SK-N-DZ (cell line): ENCODE results near the gene ZNF212.
A peak's percentile ranks its signal among the peaks of the same experiment; 100 is the strongest.
"Not testable (repeated sequence)": the region's sequence is repeated elsewhere in the genome, so short reads cannot be mapped to it uniquely, and the experiment has no call there.

Source experiments
- DNase-seq: peaks from one replicate; pipeline ENCODE4 v3.0.0-alpha.2; 2015; ENCODE audit warnings: low spot score

Gene ZNF212

GRCh38 chr7:149252378-149252777 lies 12.9 kb downstream of the ZNF212 start:
- no peak for DNase-seq

GRCh38 chr7:149253665-149254064 lies 14.2 kb downstream of the ZNF212 start:
- DNase-seq, result no peak

GRCh38 chr7:149254181-149254858 lies 14.9 kb downstream of the ZNF212 start:
- DNase-seq, result no peak

GRCh38 chr7:149255174-149255573 lies 15.7 kb downstream of the ZNF212 start:
- no peak for DNase-seq

GRCh38 chr7:149256568-149256967 lies 17.1 kb downstream of the ZNF212 start:
- DNase-seq, result no peak

GRCh38 chr7:149257146-149257545 lies 17.7 kb downstream of the ZNF212 start:
- no peak for DNase-seq

- no peak for DNase-seq
Observed at GRCh38 chr7:149261316-149261828, 21.9 kb downstream of the ZNF212 start.

- peak; percentile 84 for DNase-seq
Observed at GRCh38 chr7:149261829-149262617, 22.6 kb downstream of the ZNF212 start, which contains the start of gene ZNF783. Gene ZNF783, plus strand, starts transcription at chr7:149262196. Its CDS starts 138 bp downstream, at chr7:149262334.

GRCh38 chr7:149266451-149266850 lies 27.0 kb downstream of the ZNF212 start:
- DNase-seq, result no peak

GRCh38 chr7:149267733-149268132 lies 28.3 kb downstream of the ZNF212 start:
- DNase-seq, result no peak

- not testable (repeated sequence) for DNase-seq
Observed at GRCh38 chr7:149274424-149274823, 35.0 kb downstream of the ZNF212 start.

- no peak for DNase-seq
Observed at GRCh38 chr7:149277871-149278270, 38.4 kb downstream of the ZNF212 start.

- no peak for DNase-seq
Observed at GRCh38 chr7:149278396-149278795, 38.9 kb downstream of the ZNF212 start.

- DNase-seq, result no peak
Observed at GRCh38 chr7:149279111-149279743, 39.8 kb downstream of the ZNF212 start.

- DNase-seq, result no peak
Observed at GRCh38 chr7:149280151-149280550, 40.7 kb downstream of the ZNF212 start.

GRCh38 chr7:149280661-149281507 lies 41.4 kb downstream of the ZNF212 start:
- DNase-seq, result no peak

GRCh38 chr7:149281508-149282330 lies 42.3 kb downstream of the ZNF212 start:
- no peak for DNase-seq

- DNase-seq, result no peak
Observed at GRCh38 chr7:149282331-149282655, 42.8 kb downstream of the ZNF212 start.

- no peak for DNase-seq
Observed at GRCh38 chr7:149283321-149283720, 43.9 kb downstream of the ZNF212 start.

GRCh38 chr7:149284343-149284742 lies 44.9 kb downstream of the ZNF212 start:
- DNase-seq, result no peak
